ENCODE results near the gene TMEM164. TPM values are rescaled to one million over a fixed set of nuclear protein-coding genes. Genes with fewer than 3 reads are reported as not detected.

Gene TMEM164
- total RNA-seq, 2 donors from 2014 or later = 110 to 117 TPM

- intact Hi-C loops (cut with DNase I, micrococcal nuclease) = no loop called here
- no peak for DNase-seq
- no peak for ATAC-seq
These were observed 29.7 kb downstream of the TMEM164 start for GRCh38 chrX:110032534-110033147.

- intact Hi-C loops (cut with DNase I, micrococcal nuclease) = no loop called here
- ATAC-seq (no peak), DNase-seq (no peak)
These were observed 31.1 kb downstream of the TMEM164 start for GRCh38 chrX:110034036-110034435.

GRCh38 chrX:110036162-110037033, 33.5 kb downstream of the TMEM164 start:
- DNase-seq (no peak), ATAC-seq (peak; percentile 18)
- intact Hi-C loops (cut with DNase I, micrococcal nuclease) = no loop called here

GRCh38 chrX:110037178-110037577, 34.3 kb downstream of the TMEM164 start:
- intact Hi-C loops (cut with DNase I, micrococcal nuclease) = no loop called here
- DNase-seq = no peak
- ATAC-seq = peak; percentile 58

GRCh38 chrX:110038900-110039299, 36.0 kb downstream of the TMEM164 start:
- no peak for DNase-seq
- intact Hi-C loops (cut with DNase I, micrococcal nuclease) = no loop called here
- ATAC-seq = no peak

- ATAC-seq (no peak), DNase-seq (no peak)
- intact Hi-C loops (cut with DNase I, micrococcal nuclease) = no loop called here
These were observed 39.1 kb downstream of the TMEM164 start for GRCh38 chrX:110041980-110042379.

GRCh38 chrX:110042496-110042895, 39.6 kb downstream of the TMEM164 start:
- no peak for ATAC-seq
- DNase-seq = no peak
- intact Hi-C loops (cut with DNase I, micrococcal nuclease) = no loop called here

- ATAC-seq (no peak), DNase-seq (no peak)
- intact Hi-C loops (cut with DNase I, micrococcal nuclease) = no loop called here
These were observed 40.6 kb downstream of the TMEM164 start for GRCh38 chrX:110043506-110043905.

GRCh38 chrX:110044346-110045249, 41.7 kb downstream of the TMEM164 start:
- DNase-seq (no peak), ATAC-seq (no peak)
- intact Hi-C loops (cut with DNase I, micrococcal nuclease) = no loop called here

GRCh38 chrX:110045421-110045820, 42.5 kb downstream of the TMEM164 start:
- intact Hi-C loops (cut with DNase I, micrococcal nuclease) = no loop called here
- DNase-seq (no peak), ATAC-seq (no peak)

- ATAC-seq (no peak), DNase-seq (no peak)
- intact Hi-C loops (cut with DNase I, micrococcal nuclease) = no loop called here
These were observed 43.1 kb downstream of the TMEM164 start for GRCh38 chrX:110046001-110046400.

- no peak for DNase-seq
- intact Hi-C loops (cut with DNase I, micrococcal nuclease) = no loop called here
- ATAC-seq = no peak
These were observed 44.1 kb downstream of the TMEM164 start for GRCh38 chrX:110046971-110047370.

GRCh38 chrX:110049096-110049495, 46.2 kb downstream of the TMEM164 start:
- DNase-seq (no peak), ATAC-seq (no peak)
- intact Hi-C loops (cut with DNase I, micrococcal nuclease) = no loop called here

- no peak for ATAC-seq
- DNase-seq = no peak
- intact Hi-C loops (cut with DNase I, micrococcal nuclease) = no loop called here
These were observed 47.5 kb downstream of the TMEM164 start for GRCh38 chrX:110050386-110050785.

- intact Hi-C loops (cut with DNase I, micrococcal nuclease) = no loop called here
- ATAC-seq (no peak), DNase-seq (no peak)
These were observed 48.0 kb downstream of the TMEM164 start for GRCh38 chrX:110050901-110051300.

- intact Hi-C loops (cut with DNase I, micrococcal nuclease) = no loop called here
- DNase-seq (no peak), ATAC-seq (no peak)
These were observed 48.6 kb downstream of the TMEM164 start for GRCh38 chrX:110051559-110051958.

- intact Hi-C loops (cut with DNase I, micrococcal nuclease) = no loop called here
- no peak for ATAC-seq
- DNase-seq = no peak
These were observed 49.4 kb downstream of the TMEM164 start for GRCh38 chrX:110052303-110052702.

- ATAC-seq = no peak
- intact Hi-C loops (cut with DNase I, micrococcal nuclease) = no loop called here
These were observed 50.5 kb downstream of the TMEM164 start for GRCh38 chrX:110053453-110053852.

GRCh38 chrX:110055616-110056015, 52.7 kb downstream of the TMEM164 start:
- ATAC-seq = no peak
- no peak for DNase-seq
- intact Hi-C loops (cut with DNase I, micrococcal nuclease) = no loop called here

More at GRCh38 chrX:110053453-110053852, 50.5 kb downstream of the TMEM164 start:
- DNase-seq = no peak
